Fibroblast of lung (primary cell): ENCODE results near the gene RAP2C.

ENCODE experiments used
- EZH2 ChIP-seq: IDR thresholded peaks from 2 replicates; pipeline ENCODE4 v1.5.1; 2012; ENCODE audit warnings: low read length, control low read depth, mild to moderate bottlenecking; ENCODE audit errors: missing control alignments
- TF ChIP-seq, protein P1 (sequence below), 2 donors: IDR thresholded peaks in 1 of 2; conservative IDR thresholded peaks in 1 of 2; 1 replicate in 1 of 2; 2 replicates in 1 of 2; pipeline ENCODE4 v1.5.1; 2011 to 2012; ENCODE audit warnings: low read length in 2 of 2, control low read depth in 1 of 2, inconsistent platforms in 1 of 2, low read depth in 1 of 2, mild to moderate bottlenecking in 1 of 2

DNA sequence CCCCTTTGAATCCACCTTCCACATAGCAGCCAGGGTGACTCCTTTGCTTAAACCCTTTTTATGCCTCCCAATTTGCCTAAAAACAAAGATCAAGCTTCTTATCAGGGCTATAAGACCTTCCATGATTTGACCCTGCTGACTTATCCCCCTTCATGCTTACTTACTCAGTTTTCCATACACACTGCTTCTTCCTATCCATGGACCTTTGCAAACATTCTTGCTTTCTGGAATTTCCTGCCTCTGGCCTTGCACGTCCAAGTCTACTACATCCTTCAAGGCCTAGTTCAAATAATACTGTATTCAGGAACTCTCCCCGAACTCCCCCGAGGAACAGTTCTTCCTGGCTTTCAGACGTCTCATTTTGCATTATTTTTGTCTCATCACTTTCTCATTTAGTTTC, 31.8 kb downstream of the RAP2C start:
- TF ChIP-seq, protein P1, sequence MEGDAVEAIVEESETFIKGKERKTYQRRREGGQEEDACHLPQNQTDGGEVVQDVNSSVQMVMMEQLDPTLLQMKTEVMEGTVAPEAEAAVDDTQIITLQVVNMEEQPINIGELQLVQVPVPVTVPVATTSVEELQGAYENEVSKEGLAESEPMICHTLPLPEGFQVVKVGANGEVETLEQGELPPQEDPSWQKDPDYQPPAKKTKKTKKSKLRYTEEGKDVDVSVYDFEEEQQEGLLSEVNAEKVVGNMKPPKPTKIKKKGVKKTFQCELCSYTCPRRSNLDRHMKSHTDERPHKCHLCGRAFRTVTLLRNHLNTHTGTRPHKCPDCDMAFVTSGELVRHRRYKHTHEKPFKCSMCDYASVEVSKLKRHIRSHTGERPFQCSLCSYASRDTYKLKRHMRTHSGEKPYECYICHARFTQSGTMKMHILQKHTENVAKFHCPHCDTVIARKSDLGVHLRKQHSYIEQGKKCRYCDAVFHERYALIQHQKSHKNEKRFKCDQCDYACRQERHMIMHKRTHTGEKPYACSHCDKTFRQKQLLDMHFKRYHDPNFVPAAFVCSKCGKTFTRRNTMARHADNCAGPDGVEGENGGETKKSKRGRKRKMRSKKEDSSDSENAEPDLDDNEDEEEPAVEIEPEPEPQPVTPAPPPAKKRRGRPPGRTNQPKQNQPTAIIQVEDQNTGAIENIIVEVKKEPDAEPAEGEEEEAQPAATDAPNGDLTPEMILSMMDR (conservative IDR thresholded peaks at IDR 0.05 in 1 of 2, IDR thresholded peaks at IDR 0.05 in 1 of 2; ENCODE audit: low read depth in 1 of 2, low read length in 2 of 2) = no peak
- TF ChIP-seq EZH2 = no peak
